GM18520 (cell line): ENCODE measurements around the gene CEP63.

Experiments
- ATAC-seq: cut with Tn5 transposase; IDR thresholded peaks from one replicate; pipeline ENCODE4 v1.9.1; 2021; ENCODE audit not compliant: unreplicated experiment

Gene CEP63

GRCh38 chr3:134623615-134624245 lies 137.9 kb downstream of the CEP63 start:
- no peak for ATAC-seq
